ENCODE results near the gene TBC1D8. TPM values are rescaled to one million over a fixed set of nuclear protein-coding genes. Genes with fewer than 3 reads are reported as not detected.
"Not testable (repeated sequence)": the region's sequence is repeated elsewhere in the genome, so short reads cannot be mapped to it uniquely, and the experiment has no call there.

The TBC1D8 gene
- total RNA-seq, 1 experiment from 2014 or later = 51.7 TPM

GRCh38 chr2:101053117-101053516 is 98.1 kb downstream of the TBC1D8 start:
- Mint-ChIP-seq H3K36me3 (peaks cover 64% of the 10 kb centered on the region), H3K27me3 (ENCODE audit: low read depth) (no peaks in the 10 kb centered on the region), H3K27ac (no peak overlapping the region; the same call in 1 of the 2 replicates), H3K9me3 (peaks cover 9% of the 10 kb centered on the region), H3K4me1 (peaks cover 14% of the 10 kb centered on the region), H3K4me3 (no peak overlapping the region)
- CTCF ChIA-PET = interaction anchor here (1.1 kb wide), 1 partner anchor 152 kb away, joined by 3 read pairs; no protein-coding TSS in a partner anchor
- POLR2A ChIA-PET = no interaction called here
- ATAC-seq (no peak), DNase-seq (ENCODE audit: low spot score) (no peak)
- TF ChIP-seq GRHL2 (CRISPR knock-in tag; IDR thresholded peaks at IDR 0.05; ENCODE audit: insufficient replicate concordance, severe bottlenecking) = no peak

- TF ChIP-seq ATF3 (CRISPR knock-in tag; conservative IDR thresholded peaks at IDR 0.05) (no peak), ATF6 (CRISPR knock-in tag; IDR thresholded peaks at IDR 0.05) (no peak), SP1 (CRISPR knock-in tag; conservative IDR thresholded peaks at IDR 0.05) (no peak), NR3C1 (CRISPR knock-in tag; conservative IDR thresholded peaks at IDR 0.05; ENCODE audit: low read depth) (no peak), ZMAT4 (CRISPR knock-in tag; IDR thresholded peaks at IDR 0.05) (no peak), AFF4 (CRISPR knock-in tag; IDR thresholded peaks at IDR 0.05; ENCODE audit: borderline replicate concordance) (no peak), ZBTB43 (CRISPR knock-in tag; IDR thresholded peaks at IDR 0.05) (no peak), TCF7 (CRISPR knock-in tag; IDR thresholded peaks at IDR 0.05; ENCODE audit: low read depth) (no peak), RELA (CRISPR knock-in tag; IDR thresholded peaks at IDR 0.05; ENCODE audit: borderline replicate concordance) (no peak), ZNF317 (CRISPR knock-in tag; IDR thresholded peaks at IDR 0.05; ENCODE audit: borderline replicate concordance, low read depth) (no peak), ESRRA (CRISPR knock-in tag; IDR thresholded peaks at IDR 0.05; ENCODE audit: borderline replicate concordance) (no peak), MAX (CRISPR knock-in tag; IDR thresholded peaks at IDR 0.05) (no peak), ERG (CRISPR knock-in tag; IDR thresholded peaks at IDR 0.05) (no peak), ZNF121 (CRISPR knock-in tag; IDR thresholded peaks at IDR 0.05) (no peak), USF2 (CRISPR knock-in tag; IDR thresholded peaks at IDR 0.05) (no peak)
- CTCF ChIA-PET = interaction anchor here (1.0 kb wide), 1 partner anchor 166 kb away, joined by 4 read pairs; no protein-coding TSS in a partner anchor
- Mint-ChIP-seq H3K27me3 (ENCODE audit: low read depth) (no peaks in the 10 kb centered on the region), H3K9me3 (peaks cover 9% of the 10 kb centered on the region), H3K4me1 (peaks cover 24% of the 10 kb centered on the region), H3K36me3 (peaks cover 57% of the 10 kb centered on the region), H3K27ac (no peak overlapping the region), H3K4me3 (no peak overlapping the region)
- no peak for DNase-seq (ENCODE audit: low spot score)
- ATAC-seq = no peak
- POLR2A ChIA-PET = no interaction called here
These were observed 99.0 kb downstream of the TBC1D8 start for GRCh38 chr2:101052147-101052546.

GRCh38 chr2:101050886-101051285 is 100.3 kb downstream of the TBC1D8 start:
- H3K9me3 Mint-ChIP-seq; H3K27me3 Mint-ChIP-seq (ENCODE audit: low read depth); H3K4me3 Mint-ChIP-seq; DNase-seq (ENCODE audit: low spot score); ATAC-seq; POLR2A ChIA-PET: not testable (repeated sequence)
- Mint-ChIP-seq H3K36me3 (peaks cover 48% of the 10 kb centered on the region), H3K27ac (peak overlapping the region; percentile 27; the same call in 1 of the 2 replicates), H3K4me1 (peaks cover 35% of the 10 kb centered on the region)
- CTCF ChIA-PET = interaction anchor here (1.0 to 1.1 kb wide), 2 partner anchors 13 to 167 kb away, joined by 3 to 4 read pairs; no protein-coding TSS in a partner anchor
